Esophagus (tissue), 2 donors: ENCODE measurements around the gene GPC1. TPM values are rescaled to one million over a fixed set of nuclear protein-coding genes. Genes with fewer than 3 reads are reported as not detected.

Experiments used
- H3K27ac ChIP-seq, 2 donors: one replicate each; pipeline ENCODE4 v1.5.1; 2013; ENCODE audit warnings: low read depth in 2 of 2, mild to moderate bottlenecking in 2 of 2, inconsistent platforms in 1 of 2, low read length in 1 of 2, moderate library complexity in 1 of 2
- H3K27me3 ChIP-seq, 2 donors: one replicate each; pipeline ENCODE4 v1.6.1; 2013; ENCODE audit warnings: low read length in 2 of 2, control low read depth in 1 of 2, mild to moderate bottlenecking in 1 of 2; ENCODE audit not compliant: insufficient read depth in 2 of 2, control insufficient read depth in 1 of 2
- H3K36me3 ChIP-seq, 2 donors: one replicate each; pipeline ENCODE4 v1.6.1; 2013; ENCODE audit warnings: low read length in 1 of 2; ENCODE audit not compliant: control insufficient read depth in 2 of 2, insufficient read depth in 2 of 2
- H3K4me1 ChIP-seq, 2 donors: one replicate each; pipeline ENCODE4 v1.6.1; 2013; ENCODE audit warnings: low read length in 1 of 2; ENCODE audit not compliant: control insufficient read depth in 2 of 2, insufficient read depth in 2 of 2
- H3K4me3 ChIP-seq, 2 donors: one replicate each; pipeline ENCODE4 v1.5.1; 2013; ENCODE audit warnings: low read length in 2 of 2, mild to moderate bottlenecking in 2 of 2, low read depth in 1 of 2, moderate library complexity in 1 of 2
- H3K9me3 ChIP-seq, 2 donors: one replicate each; pipeline ENCODE4 v1.6.1; 2013; ENCODE audit warnings: mild to moderate bottlenecking in 2 of 2, low read depth in 1 of 2, low read length in 1 of 2, moderate library complexity in 1 of 2; ENCODE audit not compliant: control insufficient read depth in 2 of 2, insufficient read depth in 1 of 2
- WGBS, 2 donors: extraction: QIAGEN DNeasy Blood & Tissue Kit; methylation state at CpG; one replicate each; pipeline ENCODE4 v1.1.7; 2013; 5-methylcytosine and 5-hydroxymethylcytosine counted together
- polyA plus RNA-seq, 2 donors: library from polyadenylated mRNA; stranded (reverse); fragments of 200-250 nt; gene quantifications; one replicate each; pipeline ENCODE4 v1.2.3, GENCODE V29; 2013
- donor health status: healthy with polysubstance abuse.
- donor health status: Bipolar disorder and iron deficiency.

The GPC1 gene
- polyA plus RNA-seq, 2 donors: 57.9 to 82.0 TPM

DNA sequence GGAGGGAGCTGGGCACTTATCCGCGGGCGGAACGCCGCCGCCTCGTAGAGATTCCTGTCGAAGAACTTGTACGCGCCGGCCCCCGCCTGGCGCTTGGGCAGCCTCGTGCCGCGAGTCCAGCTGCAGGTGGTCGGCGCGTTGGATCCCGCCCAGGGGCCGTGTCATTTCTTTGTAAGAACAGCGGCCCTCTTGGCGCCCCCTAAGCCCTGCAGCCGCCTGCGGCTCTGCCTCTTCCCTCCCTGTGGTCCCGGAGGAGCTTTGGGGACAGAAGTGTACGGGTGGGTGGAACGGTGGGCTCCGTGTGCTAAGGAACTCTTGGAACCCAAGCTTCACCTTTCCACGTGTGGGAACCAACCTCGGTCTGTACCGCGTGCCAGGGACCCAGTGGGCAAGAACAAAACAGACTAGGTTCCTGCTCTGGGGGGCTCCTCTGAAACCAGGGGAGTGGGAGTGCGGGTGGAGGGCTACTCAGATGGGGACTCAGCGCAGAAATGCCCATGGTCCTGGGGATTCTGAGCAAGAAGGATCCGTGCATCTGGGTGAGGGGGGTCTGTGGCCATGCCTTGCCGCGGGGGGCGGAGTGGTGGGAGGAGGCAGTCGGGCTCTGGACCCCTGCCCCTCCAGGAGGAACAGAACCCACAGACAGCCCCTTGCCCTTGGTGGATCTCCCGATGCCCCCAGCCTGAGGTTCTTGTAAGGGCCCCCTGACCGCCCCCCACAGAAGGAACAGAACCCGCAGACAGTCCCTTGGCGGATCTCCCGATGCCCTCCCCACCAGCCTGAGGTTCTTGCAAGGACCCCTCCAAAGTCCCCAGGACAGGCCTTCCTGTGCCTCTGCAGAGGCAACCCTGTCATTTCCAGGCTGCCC lies 1.5 kb downstream of the GPC1 start:
- Histone ChIP-seq H3K27ac (peak overlapping the region; percentile 93 to 97), H3K4me1 (peaks cover 13 to 61% of the 10 kb centered on the region in 2 donors), H3K36me3 (no peaks in the 10 kb centered on the region), H3K9me3 (no peaks in the 10 kb centered on the region), H3K4me3 (peak overlapping the region; percentile 75 to 80), H3K27me3 (no peaks in the 10 kb centered on the region)
- 14 to 15% methylated on average over 37 to 45 of the region's 45 CpGs for WGBS, 2 donors

DNA sequence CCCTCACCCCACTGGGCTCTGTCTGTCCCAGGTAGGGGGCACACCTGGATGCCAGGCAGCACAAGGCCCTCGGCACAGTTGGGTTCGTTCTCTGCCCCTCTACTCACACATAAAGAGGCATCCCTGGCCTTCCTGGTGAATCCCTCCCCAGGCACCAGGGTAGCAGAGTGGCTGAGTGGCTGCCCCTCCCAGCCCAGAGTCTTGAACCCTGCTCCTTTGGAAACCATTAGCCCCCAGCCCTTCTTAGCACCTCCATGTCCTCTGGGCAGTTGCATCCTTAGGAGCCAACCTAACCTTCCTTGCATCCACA lies 2.0 kb downstream of the GPC1 start:
- Histone ChIP-seq H3K27ac (peak overlapping the region in 1 of 2 donors; percentile 93), H3K4me3 (peak overlapping the region; percentile 75 to 80)

DNA sequence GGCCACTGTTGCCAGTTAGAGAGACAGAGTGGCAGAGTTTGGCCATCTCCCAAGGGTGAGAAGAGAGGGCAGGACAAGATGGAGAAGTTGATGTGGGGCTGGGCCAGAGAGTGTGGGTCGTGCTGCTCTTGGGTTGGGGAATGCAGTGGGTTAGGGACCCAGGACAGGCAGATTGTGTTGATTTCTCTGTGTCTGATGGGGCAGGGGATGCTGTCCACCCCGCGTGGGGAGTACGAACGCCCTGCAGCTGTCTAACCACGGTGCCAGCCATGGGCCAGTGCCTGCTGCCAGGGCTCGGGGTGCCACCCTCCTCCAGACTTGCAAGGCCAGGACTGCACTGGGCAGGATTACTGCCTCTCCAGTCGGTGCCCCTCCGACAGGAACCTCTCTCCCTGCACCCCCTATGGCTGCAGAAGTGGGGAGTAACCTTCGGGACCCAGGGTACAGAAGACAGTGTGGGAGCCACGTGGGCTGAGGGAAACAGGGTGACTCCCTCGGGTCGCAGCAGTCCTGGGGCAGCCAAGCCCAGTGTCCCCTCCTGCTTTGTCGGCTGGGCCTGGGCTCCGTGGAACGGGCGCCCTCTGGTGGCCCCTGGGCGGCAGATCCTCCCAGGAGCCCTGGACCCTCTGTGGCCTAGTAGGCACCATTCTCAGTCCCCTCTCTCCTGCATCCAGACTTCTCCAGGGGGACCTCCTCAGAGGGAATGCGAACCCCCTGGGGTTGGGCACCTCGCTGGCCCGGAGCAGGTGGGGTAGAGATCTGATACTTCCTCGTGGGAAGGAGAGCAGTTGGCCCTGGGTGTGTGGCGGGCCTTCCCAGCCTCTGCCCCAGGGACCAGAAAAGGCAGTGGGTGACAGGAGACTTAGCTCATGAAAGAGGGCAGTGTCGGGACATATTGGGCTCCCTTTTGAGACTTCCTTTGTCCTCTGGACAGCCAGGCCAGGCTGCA lies 2.7 kb downstream of the GPC1 start:
- no peaks in the 10 kb centered on the region for H3K36me3 ChIP-seq
- no peaks in the 10 kb centered on the region for H3K27me3 ChIP-seq
- peak overlapping the region; percentile 76 to 93 for H3K27ac ChIP-seq
- H3K9me3 ChIP-seq: no peaks in the 10 kb centered on the region
- WGBS, 2 donors: 17 to 19% methylated on average over 23 to 24 of the region's 24 CpGs
- H3K4me3 ChIP-seq: peak overlapping the region; percentile 75 to 80
- peaks cover 13 to 63% of the 10 kb centered on the region in 2 donors for H3K4me1 ChIP-seq

More for the DNA sequence above, 2.0 kb downstream of the GPC1 start:
- WGBS, 2 donors: 46 to 69% methylated on average over 2 of the region's 2 CpGs
- Histone ChIP-seq H3K4me1 (peaks cover 13 to 63% of the 10 kb centered on the region in 2 donors), H3K27me3 (no peaks in the 10 kb centered on the region), H3K9me3 (no peaks in the 10 kb centered on the region), H3K36me3 (no peaks in the 10 kb centered on the region)

DNA sequence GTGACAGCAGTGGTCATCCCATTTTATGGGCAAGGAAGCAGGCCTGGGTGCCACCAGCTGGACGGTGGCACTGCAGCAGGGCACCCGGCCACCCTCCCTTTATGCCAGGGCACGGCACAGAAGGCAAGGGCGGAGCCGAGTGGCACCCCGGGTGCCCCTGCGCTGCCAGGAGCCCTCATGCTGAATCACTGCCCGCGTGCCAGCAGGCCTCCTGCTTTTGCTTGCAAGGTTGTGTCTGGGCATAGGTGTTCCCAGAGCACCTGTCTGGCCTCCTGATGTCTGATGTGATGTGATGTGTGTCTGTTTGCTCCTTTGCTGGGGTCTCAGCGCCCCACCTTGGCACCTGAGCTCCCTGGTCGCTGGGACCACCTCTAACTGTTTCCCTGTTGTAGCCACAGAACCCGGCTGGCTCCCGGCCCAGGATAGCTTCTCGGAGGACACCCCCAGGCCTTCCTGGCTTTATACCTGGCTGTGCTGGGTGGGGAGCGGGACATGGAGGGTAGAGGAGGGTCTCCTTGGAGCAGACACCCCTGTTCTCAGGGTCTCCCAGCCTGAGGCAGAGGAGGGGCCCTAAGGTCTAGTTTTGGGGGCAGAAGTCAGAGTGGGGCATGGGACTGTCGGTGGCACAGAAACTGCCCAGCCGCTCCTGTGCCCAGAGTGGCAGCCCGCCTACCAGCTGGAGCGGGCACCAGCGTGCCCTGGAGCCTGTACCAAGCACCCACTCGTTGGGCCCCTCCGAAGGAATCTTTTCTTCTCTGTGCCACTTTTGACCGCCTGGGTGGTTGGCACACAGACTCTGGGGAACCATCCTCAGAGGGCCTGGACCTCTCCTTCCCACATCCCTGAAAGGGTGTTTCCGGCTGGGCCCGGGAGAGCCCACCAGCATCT lies 3.6 kb downstream of the GPC1 start:
- H3K9me3 ChIP-seq: no peaks in the 10 kb centered on the region
- H3K36me3 ChIP-seq: no peaks in the 10 kb centered on the region
- H3K27me3 ChIP-seq: no peaks in the 10 kb centered on the region
- H3K4me3 ChIP-seq: peak overlapping the region in 1 of 2 donors; percentile 9
- H3K4me1 ChIP-seq: peaks cover 13 to 63% of the 10 kb centered on the region in 2 donors
- 54 to 65% methylated on average over 25 of the region's 25 CpGs for whole genome bisulfite sequencing, 2 donors
- H3K27ac ChIP-seq: peak overlapping the region; percentile 76 to 93

DNA sequence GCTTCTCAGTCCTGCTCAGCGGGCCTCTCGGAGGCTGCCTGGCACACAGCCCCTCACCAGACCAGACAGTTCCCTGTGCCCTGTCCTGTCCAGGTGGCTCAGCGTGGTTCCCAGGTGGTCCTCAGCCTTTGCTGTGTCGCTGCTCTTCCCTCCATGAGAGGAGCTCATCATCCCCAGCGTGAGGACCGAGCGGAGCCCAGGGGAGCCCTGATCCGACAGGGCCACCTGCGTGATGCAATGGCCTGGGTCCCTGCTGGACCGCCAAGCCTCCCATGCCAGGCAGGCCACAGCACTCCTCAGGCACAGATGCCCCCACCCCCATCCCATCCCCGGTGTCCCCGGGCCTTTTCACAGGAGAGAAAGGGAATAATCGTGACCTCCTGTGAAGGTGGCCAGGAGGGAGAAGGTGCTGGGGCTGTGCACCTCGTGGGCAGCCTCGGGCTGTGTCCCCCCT lies 4.3 kb downstream of the GPC1 start:
- H3K27ac ChIP-seq: no peak overlapping the region
- peaks cover 13 to 62% of the 10 kb centered on the region in 2 donors for H3K4me1 ChIP-seq
- H3K9me3 ChIP-seq: no peaks in the 10 kb centered on the region
- H3K27me3 ChIP-seq: no peaks in the 10 kb centered on the region
- 70 to 80% methylated on average over 14 to 15 of the region's 15 CpGs for WGBS, 2 donors
- no peak overlapping the region for H3K4me3 ChIP-seq
- H3K36me3 ChIP-seq: peaks cover 0 to 2% of the 10 kb centered on the region in 2 donors

DNA sequence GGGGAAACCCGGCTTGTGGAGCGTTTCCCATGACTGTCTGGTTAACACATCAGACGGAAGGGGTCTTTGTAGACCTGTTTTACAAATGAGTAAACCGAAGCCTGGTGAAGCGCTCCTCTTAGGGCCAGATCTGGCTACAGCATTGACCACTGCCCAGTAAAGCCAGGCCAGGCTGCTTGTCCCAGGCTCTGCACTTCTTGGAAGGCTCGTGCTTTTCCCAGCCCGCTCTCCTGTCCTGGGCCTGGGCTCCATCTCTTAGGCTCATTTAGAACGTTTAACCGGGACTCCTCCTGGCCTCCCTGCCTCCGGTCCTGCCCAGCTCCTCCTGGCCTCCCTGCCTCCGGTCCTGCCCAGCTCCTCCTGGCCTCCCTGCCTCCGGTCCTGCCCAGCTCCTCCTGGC lies 4.8 kb downstream of the GPC1 start:
- Histone ChIP-seq H3K36me3 (peaks cover 0 to 7% of the 10 kb centered on the region in 2 donors), H3K27me3 (no peaks in the 10 kb centered on the region), H3K9me3 (no peaks in the 10 kb centered on the region), H3K4me3 (no peak overlapping the region), H3K4me1 (peaks cover 13 to 62% of the 10 kb centered on the region in 2 donors), H3K27ac (no peak overlapping the region)
- 83 to 89% methylated on average over 10 to 11 of the region's 12 CpGs for WGBS, 2 donors

DNA sequence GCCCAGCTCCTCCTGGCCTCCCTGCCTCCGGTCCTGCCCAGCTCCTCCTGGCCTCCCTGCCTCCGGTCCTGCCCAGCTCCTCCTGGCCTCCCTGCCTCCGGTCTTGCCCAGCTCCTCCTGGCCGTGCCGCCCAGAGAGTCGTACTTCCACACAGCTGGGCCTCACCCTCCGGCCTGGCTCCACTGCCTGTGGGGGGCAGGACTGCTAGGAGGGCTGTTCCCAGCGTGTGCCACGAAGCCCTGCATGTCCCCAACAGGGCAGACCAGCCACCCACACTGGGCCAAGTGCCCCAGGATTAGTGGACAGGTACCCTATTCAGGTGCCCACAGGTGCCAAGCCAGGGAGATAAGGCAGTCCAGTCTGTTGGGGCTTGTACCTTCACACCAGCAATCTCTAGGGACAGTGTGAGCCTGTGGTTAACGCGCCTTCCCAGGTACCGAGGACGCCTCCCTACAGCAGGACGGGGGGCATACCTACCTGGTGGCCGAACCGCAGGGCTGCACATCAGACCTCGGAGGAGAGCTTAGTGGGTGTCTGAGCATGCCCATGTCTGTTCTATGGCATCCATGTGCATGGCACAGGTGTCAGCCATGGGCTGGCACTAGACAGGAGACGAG lies 5.3 kb downstream of the GPC1 start:
- H3K4me1 ChIP-seq: peaks cover 14 to 62% of the 10 kb centered on the region in 2 donors
- H3K27ac ChIP-seq: peak overlapping the region; percentile 85 to 86
- WGBS, 2 donors: 52 to 70% methylated on average over 17 to 18 of the region's 18 CpGs
- no peaks in the 10 kb centered on the region for H3K9me3 ChIP-seq
- peaks cover 0 to 9% of the 10 kb centered on the region in 2 donors for H3K36me3 ChIP-seq
- no peaks in the 10 kb centered on the region for H3K27me3 ChIP-seq
- H3K4me3 ChIP-seq: no peak overlapping the region

DNA sequence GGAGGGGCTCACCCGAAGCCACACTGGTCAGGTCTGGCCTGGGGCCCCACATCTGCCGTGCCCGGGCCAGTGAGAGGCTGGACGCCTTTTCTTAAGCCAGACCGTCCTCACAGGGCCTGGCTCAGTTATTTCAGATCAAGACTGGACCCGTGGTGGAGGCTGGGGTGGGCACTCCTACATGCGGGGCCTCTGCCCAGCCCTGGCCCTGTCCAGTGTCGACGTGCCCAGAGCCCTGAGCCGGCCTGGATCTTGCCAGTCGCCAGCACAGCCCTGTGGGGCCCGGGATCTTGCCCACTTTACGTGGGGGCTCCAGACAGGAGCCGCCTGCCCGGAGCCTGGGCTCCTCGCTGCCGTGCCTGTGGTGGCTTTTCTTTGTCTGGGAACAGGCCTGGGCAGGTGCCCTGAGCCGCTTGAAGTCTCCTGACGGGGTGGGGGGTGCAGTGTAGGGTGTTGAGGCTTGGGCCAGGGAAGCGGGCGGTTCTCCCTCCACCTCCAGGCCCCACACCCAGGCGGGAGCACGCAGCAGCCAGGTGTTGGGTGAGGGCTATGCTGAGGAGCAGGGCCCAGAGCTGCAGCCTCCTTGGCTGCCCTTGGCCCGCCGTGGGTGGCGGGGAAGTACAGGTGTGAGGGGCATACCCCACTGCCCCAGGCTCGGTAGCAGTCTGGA lies 6.0 kb downstream of the GPC1 start:
- H3K4me3 ChIP-seq: no peak overlapping the region
- H3K36me3 ChIP-seq: peaks cover 0 to 15% of the 10 kb centered on the region in 2 donors
- no peaks in the 10 kb centered on the region for H3K27me3 ChIP-seq
- H3K9me3 ChIP-seq: no peaks in the 10 kb centered on the region
- peak overlapping the region; percentile 85 to 86 for H3K27ac ChIP-seq
- 49 to 57% methylated on average over 27 of the region's 27 CpGs for WGBS, 2 donors
- H3K4me1 ChIP-seq: peaks cover 15 to 68% of the 10 kb centered on the region in 2 donors
